HFFc6 (cell line): ENCODE measurements around the gene LRP3. TPM values are rescaled to one million over a fixed set of nuclear protein-coding genes. Genes with fewer than 3 reads are reported as not detected.

Experiments used
- DNase-seq: peaks from one replicate; pipeline ENCODE4 v3.0.0-alpha.2; 2018
- H3K27ac Mint-ChIP-seq: 2 replicates; pipeline ENCODE4 v1.8.0; 2020; ENCODE audit warnings: mild to moderate bottlenecking, mixed read lengths
- H3K27me3 Mint-ChIP-seq: 2 replicates; pipeline ENCODE4 v1.8.0; 2021; ENCODE audit warnings: mild to moderate bottlenecking, moderate library complexity, mixed read lengths; ENCODE audit not compliant: insufficient read depth
- H3K36me3 Mint-ChIP-seq: 2 replicates; pipeline ENCODE4 v1.8.0; 2021; ENCODE audit warnings: low read depth, mixed read lengths
- H3K4me1 Mint-ChIP-seq: 2 replicates; pipeline ENCODE4 v1.8.0; 2020; ENCODE audit warnings: low read depth, mixed read lengths
- H3K4me3 Mint-ChIP-seq: 2 replicates; pipeline ENCODE4 v1.8.0; 2020; ENCODE audit warnings: mild to moderate bottlenecking, moderate library complexity, mixed read lengths
- H3K9me3 Mint-ChIP-seq: 2 replicates; pipeline ENCODE4 v1.8.0; 2020; ENCODE audit warnings: mild to moderate bottlenecking, mixed read lengths
- total RNA-seq, 6 experiments: library from RNA; stranded (reverse); fragmentation: NEBNext Ultra II Directional; extraction: Animal tissue kit (Norgen Biotek cat#: 25700); gene quantifications; 2 replicates in 1 of 6; 3 replicates in 5 of 6; pipeline ENCODE4 v1.2.3, GENCODE V29; 2021
- TF ChIP-seq, protein P1 (sequence below): fragments of 200-600 bp; sonication (generic); IDR thresholded peaks from 2 replicates; pipeline ENCODE4 v1.5.0; 2021; ENCODE audit warnings: antibody characterized with exemption, mild to moderate bottlenecking

The LRP3 gene
- total RNA-seq, 6 experiments from 2014 or later, result 1.9 to 17.7 (median 2.4) TPM

- H3K27ac Mint-ChIP-seq, result no peak overlapping the region
- no peaks in the 10 kb centered on the region for H3K4me1 Mint-ChIP-seq
- H3K27me3 Mint-ChIP-seq, result peaks cover 16% of the 10 kb centered on the region
- DNase-seq, result no peak
- H3K36me3 Mint-ChIP-seq, result no peaks in the 10 kb centered on the region
- H3K9me3 Mint-ChIP-seq, result no peaks in the 10 kb centered on the region
- no peak overlapping the region for H3K4me3 Mint-ChIP-seq
- TF ChIP-seq, protein P1, sequence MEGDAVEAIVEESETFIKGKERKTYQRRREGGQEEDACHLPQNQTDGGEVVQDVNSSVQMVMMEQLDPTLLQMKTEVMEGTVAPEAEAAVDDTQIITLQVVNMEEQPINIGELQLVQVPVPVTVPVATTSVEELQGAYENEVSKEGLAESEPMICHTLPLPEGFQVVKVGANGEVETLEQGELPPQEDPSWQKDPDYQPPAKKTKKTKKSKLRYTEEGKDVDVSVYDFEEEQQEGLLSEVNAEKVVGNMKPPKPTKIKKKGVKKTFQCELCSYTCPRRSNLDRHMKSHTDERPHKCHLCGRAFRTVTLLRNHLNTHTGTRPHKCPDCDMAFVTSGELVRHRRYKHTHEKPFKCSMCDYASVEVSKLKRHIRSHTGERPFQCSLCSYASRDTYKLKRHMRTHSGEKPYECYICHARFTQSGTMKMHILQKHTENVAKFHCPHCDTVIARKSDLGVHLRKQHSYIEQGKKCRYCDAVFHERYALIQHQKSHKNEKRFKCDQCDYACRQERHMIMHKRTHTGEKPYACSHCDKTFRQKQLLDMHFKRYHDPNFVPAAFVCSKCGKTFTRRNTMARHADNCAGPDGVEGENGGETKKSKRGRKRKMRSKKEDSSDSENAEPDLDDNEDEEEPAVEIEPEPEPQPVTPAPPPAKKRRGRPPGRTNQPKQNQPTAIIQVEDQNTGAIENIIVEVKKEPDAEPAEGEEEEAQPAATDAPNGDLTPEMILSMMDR, result no peak
Observed at GRCh38 chr19:33241091-33241529, 47.0 kb downstream of the LRP3 start.

DNA sequence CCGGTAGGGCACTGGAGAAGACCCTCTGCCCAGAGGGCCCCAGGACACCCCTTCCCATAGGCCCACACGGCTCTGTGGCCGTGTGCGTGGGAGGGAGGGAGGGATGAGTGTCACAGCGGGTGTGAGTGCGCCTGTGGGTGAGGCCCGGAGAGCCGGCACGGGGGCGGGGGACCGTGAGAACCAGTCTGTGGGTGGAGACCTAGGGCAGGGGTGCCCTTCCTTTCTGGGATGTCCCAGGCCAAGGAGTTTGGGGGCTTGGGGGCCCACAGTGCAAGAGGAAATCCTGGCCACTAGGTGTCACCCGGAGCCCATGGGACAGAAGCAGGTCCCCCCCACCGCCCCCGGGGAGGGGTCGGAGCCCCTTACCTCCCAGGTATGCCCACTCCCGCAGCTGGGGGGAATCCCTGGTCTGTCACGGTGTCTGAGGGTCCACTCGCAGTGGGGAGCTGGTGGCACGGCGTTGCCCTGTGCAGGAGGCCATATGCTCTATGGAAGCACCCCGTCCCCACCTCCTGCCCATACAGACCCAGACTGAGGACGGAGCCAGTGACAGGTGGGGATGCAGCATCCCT lies 47.5 kb downstream of the LRP3 start:
- no peaks in the 10 kb centered on the region for H3K4me1 Mint-ChIP-seq
- H3K36me3 Mint-ChIP-seq, result no peaks in the 10 kb centered on the region
- H3K27ac Mint-ChIP-seq, result no peak overlapping the region
- no peaks in the 10 kb centered on the region for H3K9me3 Mint-ChIP-seq
- no peak for DNase-seq
- TF ChIP-seq, protein P1, result peak; percentile 81
- peaks cover 16% of the 10 kb centered on the region for H3K27me3 Mint-ChIP-seq
- no peak overlapping the region for H3K4me3 Mint-ChIP-seq

DNA sequence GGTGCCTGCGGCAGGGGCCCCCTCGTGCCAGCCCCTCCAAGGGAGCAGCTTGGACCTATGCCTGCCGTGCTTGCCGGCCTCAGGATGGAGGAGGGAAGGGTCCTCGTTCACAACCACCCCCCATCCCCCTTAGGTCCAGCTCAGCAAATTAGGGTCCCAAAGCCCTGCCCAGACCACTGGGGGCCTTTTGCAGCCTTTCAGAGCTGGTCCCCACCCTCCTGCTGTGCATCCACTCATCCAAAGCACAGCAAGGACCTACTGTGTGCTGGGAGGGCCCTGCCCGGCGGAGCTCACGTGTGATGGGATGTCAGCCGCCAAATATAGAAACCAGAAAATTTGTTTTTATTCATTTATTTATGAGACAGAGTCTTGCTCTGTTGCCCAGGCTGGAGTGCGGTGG lies 48.0 kb downstream of the LRP3 start:
- Mint-ChIP-seq H3K4me3 (no peak overlapping the region), H3K9me3 (no peaks in the 10 kb centered on the region), H3K36me3 (no peaks in the 10 kb centered on the region), H3K4me1 (no peaks in the 10 kb centered on the region), H3K27ac (no peak overlapping the region), H3K27me3 (peaks cover 16% of the 10 kb centered on the region)
- TF ChIP-seq, protein P1, result no peak
- DNase-seq, result no peak

- no peak for DNase-seq
- no peak overlapping the region for H3K4me3 Mint-ChIP-seq
- TF ChIP-seq, protein P1, result no peak
- H3K36me3 Mint-ChIP-seq, result no peaks in the 10 kb centered on the region
- peaks cover 12% of the 10 kb centered on the region for H3K27me3 Mint-ChIP-seq
- H3K4me1 Mint-ChIP-seq, result no peaks in the 10 kb centered on the region
- H3K9me3 Mint-ChIP-seq, result no peaks in the 10 kb centered on the region
- no peak overlapping the region for H3K27ac Mint-ChIP-seq
Observed at GRCh38 chr19:33242911-33243310, 48.8 kb downstream of the LRP3 start.

DNA sequence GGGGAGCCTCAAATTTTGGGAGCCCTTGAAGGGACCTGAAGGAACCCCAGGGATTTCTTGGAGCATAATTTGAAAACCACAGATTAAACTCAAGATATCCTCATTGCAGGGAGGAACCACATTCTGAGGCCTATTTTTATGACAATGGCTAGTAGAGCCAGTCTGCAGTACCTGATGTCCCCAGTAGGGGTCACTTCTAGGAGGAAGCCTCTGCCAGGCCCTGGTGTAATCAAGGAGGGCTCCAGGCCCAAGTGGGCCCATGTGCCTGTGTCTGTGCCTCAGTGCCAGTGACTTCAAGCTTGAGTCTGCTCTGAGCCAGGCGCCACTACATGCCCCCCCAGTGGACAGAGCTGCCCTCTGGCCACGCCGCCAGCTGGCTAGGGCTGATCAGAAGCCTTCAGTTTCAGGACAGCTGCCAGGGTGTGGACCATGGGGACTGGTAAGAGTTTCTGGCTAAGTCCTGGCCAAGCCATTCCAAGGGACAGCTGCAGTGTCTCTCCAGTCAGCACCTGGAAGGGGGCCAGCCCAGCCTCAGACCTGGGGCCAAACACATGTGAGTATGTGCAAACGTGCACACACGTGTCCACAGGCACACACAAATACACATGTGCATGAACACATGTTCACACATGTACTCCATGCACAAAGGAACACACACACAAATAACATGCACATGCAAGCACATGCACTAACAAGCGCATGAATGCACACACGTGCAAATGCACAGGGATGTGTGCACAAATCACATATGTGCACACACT lies 52.0 kb downstream of the LRP3 start:
- TF ChIP-seq, protein P1, result peak; percentile 83
- Mint-ChIP-seq H3K9me3 (no peaks in the 10 kb centered on the region), H3K4me3 (no peak overlapping the region), H3K27me3 (peaks cover 3% of the 10 kb centered on the region), H3K36me3 (no peaks in the 10 kb centered on the region), H3K27ac (no peak overlapping the region), H3K4me1 (no peaks in the 10 kb centered on the region)
- DNase-seq, result no peak
